Fibroblast of lung (primary cell): Measurements from ENCODE around the gene TGFBR3. TPM values are rescaled to one million over a fixed set of nuclear protein-coding genes. Genes with fewer than 3 reads are reported as not detected.

Source experiments
- DNase-seq, 2 donors: peaks; one replicate each; pipeline versions ENCODE4 v3.0.0 to v3.0.0-alpha.2; 2010; ENCODE audit warnings: low read depth in 2 of 2
- H2AFZ ChIP-seq: 2 replicates; pipeline ENCODE4 v1.5.1; 2012; ENCODE audit warnings: low read length, control low read depth, inconsistent platforms
- H3K27ac ChIP-seq: 2 replicates; pipeline ENCODE4 v1.5.1; 2011; ENCODE audit warnings: low read length, control low read depth; ENCODE audit not compliant: insufficient read depth
- H3K27me3 ChIP-seq: 2 replicates; pipeline ENCODE4 v1.5.1; 2011; ENCODE audit warnings: mild to moderate bottlenecking, low read length; ENCODE audit not compliant: control insufficient read depth, insufficient read depth
- H3K36me3 ChIP-seq: 2 replicates; pipeline ENCODE4 v1.5.1; 2011; ENCODE audit warnings: low read length; ENCODE audit not compliant: control insufficient read depth, insufficient read depth
- H3K4me1 ChIP-seq: 2 replicates; pipeline ENCODE4 v1.5.1; 2011; ENCODE audit warnings: low read length; ENCODE audit not compliant: control insufficient read depth, insufficient read depth; ENCODE audit errors: extremely low read depth
- H3K4me2 ChIP-seq: 2 replicates; pipeline ENCODE4 v1.5.1; 2011; ENCODE audit warnings: low read length, control low read depth; ENCODE audit not compliant: insufficient read depth; ENCODE audit errors: extremely low read depth
- H3K4me3 ChIP-seq, 4 experiments: fragments of 200-600 bp in 1 of 4; sonication (generic) in 1 of 4; replicated peaks in 1 of 4; 2 replicates each; pipeline ENCODE4 v1.5.1; 2011 to 2016; ENCODE audit warnings: low read length in 4 of 4, low read depth in 3 of 4, mild to moderate bottlenecking in 3 of 4, control low read depth in 2 of 4, inconsistent platforms in 1 of 4, mixed read lengths in 1 of 4; ENCODE audit not compliant: insufficient read depth in 1 of 4; ENCODE audit errors: control extremely low read depth in 1 of 4
- H3K79me2 ChIP-seq: 2 replicates; pipeline ENCODE4 v1.5.1; 2012; ENCODE audit warnings: mild to moderate bottlenecking, low read length, inconsistent platforms; ENCODE audit not compliant: control insufficient read depth, insufficient read depth
- H3K9ac ChIP-seq: 2 replicates; pipeline ENCODE4 v1.5.1; 2011; ENCODE audit warnings: mild to moderate bottlenecking, low read length, control low read depth; ENCODE audit not compliant: insufficient read depth
- H3K9me3 ChIP-seq: 2 replicates; pipeline ENCODE4 v1.5.1; 2012; ENCODE audit warnings: low read depth, low read length; ENCODE audit not compliant: control insufficient read depth, insufficient read depth
- H4K20me1 ChIP-seq: 2 replicates; pipeline ENCODE4 v1.5.1; 2011; ENCODE audit warnings: low read length; ENCODE audit not compliant: control insufficient read depth, insufficient read depth; ENCODE audit errors: extremely low read depth
- CTCF ChIP-seq, 2 donors: IDR thresholded peaks in 1 of 2; conservative IDR thresholded peaks in 1 of 2; 1 replicate in 1 of 2; 2 replicates in 1 of 2; pipeline ENCODE4 v1.5.1; 2011 to 2012; ENCODE audit warnings: low read length in 2 of 2, control low read depth in 1 of 2, inconsistent platforms in 1 of 2, low read depth in 1 of 2, mild to moderate bottlenecking in 1 of 2
- EZH2 ChIP-seq: IDR thresholded peaks from 2 replicates; pipeline ENCODE4 v1.5.1; 2012; ENCODE audit warnings: low read length, control low read depth, mild to moderate bottlenecking; ENCODE audit errors: missing control alignments
- polyA plus RNA-seq, 2 donors: library from polyadenylated mRNA; depleted of rRNA in 1 of 2; stranded (reverse) in 1 of 2; unstranded in 1 of 2; fragments of >200 nt; gene quantifications; 2 replicates each; pipeline ENCODE4 v1.2.1, GENCODE V29; 2011 to 2012; ENCODE audit warnings: missing spikeins in 1 of 2
- total RNA-seq: library from RNA; depleted of rRNA; stranded (reverse); fragments of >200 nt; gene quantifications from 2 replicates; pipeline ENCODE4 v1.2.1, GENCODE V29; 2014

The TGFBR3 gene
- total and polyA plus RNA-seq, 2 donors (not counting 1 experiment from before 2014, with no cell fraction given): 68.3 to 98.1 TPM

- no peak overlapping the region for H3K27ac ChIP-seq
- no peaks in the 10 kb centered on the region for H3K9me3 ChIP-seq
- H3K4me2 ChIP-seq: no peak overlapping the region
- H3K79me2 ChIP-seq: peaks cover 2% of the 10 kb centered on the region
- DNase-seq: no peak
- no peaks in the 10 kb centered on the region for H3K27me3 ChIP-seq
- H3K36me3 ChIP-seq: peaks cover 5% of the 10 kb centered on the region
- no peak for TF ChIP-seq EZH2
- no peak for TF ChIP-seq CTCF (conservative IDR thresholded peaks at IDR 0.05 in 1 of 2, IDR thresholded peaks at IDR 0.05 in 1 of 2; ENCODE audit: low read depth in 1 of 2, low read length in 2 of 2)
- no peak overlapping the region for H2AFZ ChIP-seq
- no peaks in the 10 kb centered on the region for H4K20me1 ChIP-seq
- no peak overlapping the region for H3K9ac ChIP-seq
- H3K4me3 ChIP-seq: no peak overlapping the region
- H3K4me1 ChIP-seq: peaks cover 18% of the 10 kb centered on the region
Observed at GRCh38 chr1:91741906-91742305, 144.0 kb downstream of the TGFBR3 start.

DNA sequence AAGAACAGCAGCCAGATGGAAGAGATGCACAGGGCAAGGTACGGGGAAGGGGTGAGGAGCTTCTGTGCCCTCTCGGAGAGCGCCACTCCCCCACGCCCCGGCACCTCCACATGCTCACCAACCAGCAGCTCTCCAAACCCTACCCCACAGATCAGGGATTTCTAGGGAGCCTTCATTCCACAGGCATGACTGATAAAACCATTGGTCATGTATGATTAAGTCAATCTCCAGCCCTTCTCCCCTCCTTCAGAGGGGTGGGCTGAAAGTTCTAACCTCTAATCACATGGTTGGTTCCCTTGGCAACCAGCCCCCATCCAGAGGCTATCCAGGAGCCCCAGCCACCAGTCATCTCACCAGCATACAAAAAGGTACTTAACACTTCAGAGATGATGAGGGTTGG is 144.7 kb downstream of the TGFBR3 start:
- Histone ChIP-seq H3K9me3 (no peaks in the 10 kb centered on the region), H3K27me3 (no peaks in the 10 kb centered on the region), H3K4me2 (no peak overlapping the region), H3K79me2 (peaks cover 2% of the 10 kb centered on the region), H3K9ac (no peak overlapping the region), H4K20me1 (no peaks in the 10 kb centered on the region), H3K36me3 (peaks cover 5% of the 10 kb centered on the region), H3K27ac (no peak overlapping the region), H2AFZ (no peak overlapping the region), H3K4me1 (peaks cover 20% of the 10 kb centered on the region), H3K4me3 (no peak overlapping the region)
- TF ChIP-seq EZH2: no peak
- TF ChIP-seq CTCF (conservative IDR thresholded peaks at IDR 0.05 in 1 of 2, IDR thresholded peaks at IDR 0.05 in 1 of 2; ENCODE audit: low read depth in 1 of 2, low read length in 2 of 2): no peak
- DNase-seq: peak in 1 of 2 donors; percentile 71

- peaks cover 8% of the 10 kb centered on the region for H3K36me3 ChIP-seq
- no peak overlapping the region for H3K4me3 ChIP-seq
- H2AFZ ChIP-seq: no peak overlapping the region
- H3K9ac ChIP-seq: no peak overlapping the region
- H3K27ac ChIP-seq: peak overlapping the region; percentile 72
- no peaks in the 10 kb centered on the region for H3K27me3 ChIP-seq
- peaks cover 2% of the 10 kb centered on the region for H3K79me2 ChIP-seq
- H3K4me2 ChIP-seq: peak overlapping the region; percentile 18
- peaks cover 25% of the 10 kb centered on the region for H3K4me1 ChIP-seq
- H4K20me1 ChIP-seq: no peaks in the 10 kb centered on the region
- no peak for TF ChIP-seq EZH2
- TF ChIP-seq CTCF (conservative IDR thresholded peaks at IDR 0.05 in 1 of 2, IDR thresholded peaks at IDR 0.05 in 1 of 2; ENCODE audit: low read depth in 1 of 2, low read length in 2 of 2): no peak
- no peak for DNase-seq
- no peaks in the 10 kb centered on the region for H3K9me3 ChIP-seq
Observed at GRCh38 chr1:91737650-91738049, 148.3 kb downstream of the TGFBR3 start.
